Right lobe of liver (tissue), 4 donors: ENCODE results near the gene SECISBP2.

Source experiments
- CTCF ChIP-seq, 4 donors: fragments of 200-600 bp in 3 of 4; fragments of 450-650 bp in 1 of 4; IDR thresholded peaks; one replicate each; pipeline versions ENCODE4 v1.5.1 to v1.8.0; 2016 to 2022; ENCODE audit warnings: antibody characterized with exemption in 4 of 4, mild to moderate bottlenecking in 2 of 4
- POLR2A ChIP-seq: fragments of 450-650 bp; IDR thresholded peaks from one replicate; pipeline ENCODE4 v1.6.1; 2017; ENCODE audit warnings: antibody characterized with exemption, mild to moderate bottlenecking
- donor health status: DM: no; HTN: no; CAD: no.
- donor health status: DM: no; HTN: no; CAD: no.
- donor health status: DM: no; HTN: yes; CAD: no.

GRCh38 chr9:89360465-89360864 is 42.2 kb downstream of the SECISBP2 start:
- TF ChIP-seq CTCF (IDR thresholded peaks at IDR 0.05) (no peak), POLR2A (no peak)
